Brain microvascular endothelial cell (primary cell): ENCODE measurements around the gene MYO10.

Experiments used
- DNase-seq: peaks from one replicate; pipeline ENCODE4 v3.0.0-alpha.2; 2020
- H3K27ac ChIP-seq: fragments of 250-450 bp; sonication (Bioruptor Pico); 2 replicates; pipeline ENCODE4 v1.5.1; 2020; ENCODE audit warnings: mild to moderate bottlenecking, moderate library complexity
- H3K27me3 ChIP-seq: fragments of 250-450 bp; sonication (Bioruptor Pico); replicated peaks from 2 replicates; pipeline ENCODE4 v1.5.1; 2020; ENCODE audit warnings: mild to moderate bottlenecking
- H3K36me3 ChIP-seq: fragments of 250-450 bp; sonication (Bioruptor Pico); replicated peaks from 2 replicates; pipeline ENCODE4 v1.5.1; 2020; ENCODE audit warnings: mild to moderate bottlenecking
- H3K4me3 ChIP-seq: 2 replicates; pipeline ENCODE4 v1.5.1; 2011; ENCODE audit warnings: low read depth, mild to moderate bottlenecking, control low read depth, low read length, moderate library complexity
- in situ Hi-C: cut with HindIII; loops from 2 replicates; pipeline ENCODE4 v1.10.0; 2017; ENCODE audit warnings: low sequenced_read_pairs, low pct_ligation_motif_present
- TF ChIP-seq, protein P1 (sequence below): IDR thresholded peaks from 2 replicates; pipeline ENCODE4 v1.5.1; 2011; ENCODE audit warnings: low read depth, mild to moderate bottlenecking, moderate library complexity, low read length, control low read depth, inconsistent platforms; ENCODE audit errors: missing control alignments

Gene MYO10

DNA sequence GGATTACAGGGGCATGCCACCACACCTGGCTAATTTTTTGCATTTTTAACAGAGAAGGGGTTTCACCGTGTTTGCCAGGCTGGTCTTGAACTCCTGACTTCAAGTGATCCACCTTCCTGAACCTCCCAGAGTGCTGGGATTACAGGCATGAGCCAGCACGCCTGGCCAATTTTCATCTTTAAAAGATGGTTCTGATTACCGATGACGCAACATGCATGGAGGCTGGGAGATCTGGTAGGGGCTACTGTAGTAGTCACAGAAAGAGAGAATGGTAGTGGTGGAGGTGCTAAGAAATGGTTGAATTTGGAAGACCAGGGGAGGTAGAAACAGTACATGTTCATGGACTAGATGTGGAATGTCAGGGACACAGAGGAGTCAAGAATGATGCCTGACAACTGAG, 296.9 kb downstream of the MYO10 start:
- in situ Hi-C loops = no loop called here
- no peak overlapping the region for H3K4me3 ChIP-seq
- no peaks in the 10 kb centered on the region for H3K36me3 ChIP-seq
- H3K27ac ChIP-seq = no peak overlapping the region
- TF ChIP-seq, protein P1, sequence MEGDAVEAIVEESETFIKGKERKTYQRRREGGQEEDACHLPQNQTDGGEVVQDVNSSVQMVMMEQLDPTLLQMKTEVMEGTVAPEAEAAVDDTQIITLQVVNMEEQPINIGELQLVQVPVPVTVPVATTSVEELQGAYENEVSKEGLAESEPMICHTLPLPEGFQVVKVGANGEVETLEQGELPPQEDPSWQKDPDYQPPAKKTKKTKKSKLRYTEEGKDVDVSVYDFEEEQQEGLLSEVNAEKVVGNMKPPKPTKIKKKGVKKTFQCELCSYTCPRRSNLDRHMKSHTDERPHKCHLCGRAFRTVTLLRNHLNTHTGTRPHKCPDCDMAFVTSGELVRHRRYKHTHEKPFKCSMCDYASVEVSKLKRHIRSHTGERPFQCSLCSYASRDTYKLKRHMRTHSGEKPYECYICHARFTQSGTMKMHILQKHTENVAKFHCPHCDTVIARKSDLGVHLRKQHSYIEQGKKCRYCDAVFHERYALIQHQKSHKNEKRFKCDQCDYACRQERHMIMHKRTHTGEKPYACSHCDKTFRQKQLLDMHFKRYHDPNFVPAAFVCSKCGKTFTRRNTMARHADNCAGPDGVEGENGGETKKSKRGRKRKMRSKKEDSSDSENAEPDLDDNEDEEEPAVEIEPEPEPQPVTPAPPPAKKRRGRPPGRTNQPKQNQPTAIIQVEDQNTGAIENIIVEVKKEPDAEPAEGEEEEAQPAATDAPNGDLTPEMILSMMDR = no peak
- H3K27me3 ChIP-seq = no peaks in the 10 kb centered on the region
- DNase-seq = no peak

DNA sequence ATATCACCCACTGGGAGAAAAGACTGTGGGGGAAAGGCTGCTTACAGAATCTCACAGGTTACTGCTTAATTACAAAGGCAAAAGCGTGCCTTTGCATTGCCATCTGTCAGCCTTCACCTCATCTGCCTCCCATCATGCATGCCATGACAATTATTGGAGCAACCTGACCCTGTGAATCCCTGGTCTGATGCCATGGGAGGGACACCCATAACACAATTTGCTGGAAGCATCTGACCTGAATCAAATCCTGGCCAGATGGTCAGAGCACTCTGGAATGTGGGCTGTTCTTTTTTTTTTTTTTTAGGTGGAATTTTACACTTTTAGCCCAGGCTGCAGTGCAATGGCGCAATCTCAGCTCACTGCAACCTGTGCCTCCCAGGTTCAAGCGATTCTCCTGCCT, 307.7 kb downstream of the MYO10 start:
- TF ChIP-seq, protein P1 = no peak
- no peak overlapping the region for H3K4me3 ChIP-seq
- peaks cover 10% of the 10 kb centered on the region for H3K27me3 ChIP-seq
- no peak overlapping the region for H3K27ac ChIP-seq
- no peaks in the 10 kb centered on the region for H3K36me3 ChIP-seq
- DNase-seq = no peak
- in situ Hi-C loops = no loop called here

DNA sequence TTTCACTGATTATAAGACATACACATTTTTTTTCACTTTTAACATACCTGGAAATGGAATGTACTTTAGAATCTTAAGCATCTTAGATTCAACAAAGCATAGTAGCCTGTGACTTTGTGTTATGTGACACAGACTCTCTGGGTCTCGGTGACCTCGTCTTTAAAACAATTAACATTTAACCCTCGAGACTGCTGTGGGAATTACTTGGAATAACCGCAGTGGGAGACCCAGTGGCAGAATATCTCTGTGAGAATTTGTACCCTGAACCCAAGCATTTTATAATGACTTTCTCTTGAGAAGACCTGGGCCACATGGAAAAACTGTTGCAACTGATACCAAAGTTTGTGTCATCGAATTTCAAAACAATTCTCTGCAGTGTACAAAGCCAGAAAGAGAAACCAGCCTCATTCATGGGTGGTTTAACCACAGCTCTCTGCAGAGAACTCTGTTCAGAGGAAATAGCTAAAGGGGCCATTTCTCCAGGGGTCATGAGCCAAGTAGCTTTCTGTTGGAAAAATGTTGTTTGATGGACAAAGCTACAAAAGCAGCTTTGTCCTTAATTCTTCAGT, 309.3 kb downstream of the MYO10 start:
- Histone ChIP-seq H3K4me3 (no peak overlapping the region), H3K27ac (no peak overlapping the region)
- in situ Hi-C loops = no loop called here

GRCh38 chr5:16625096-16625495, 311.0 kb downstream of the MYO10 start:
- in situ Hi-C loops = no loop called here
- H3K4me3 ChIP-seq = no peak overlapping the region

More for the DNA sequence above, 309.3 kb downstream of the MYO10 start:
- Histone ChIP-seq H3K36me3 (no peaks in the 10 kb centered on the region), H3K27me3 (peaks cover 10% of the 10 kb centered on the region)
- TF ChIP-seq, protein P1 = no peak
- no peak for DNase-seq

DNA sequence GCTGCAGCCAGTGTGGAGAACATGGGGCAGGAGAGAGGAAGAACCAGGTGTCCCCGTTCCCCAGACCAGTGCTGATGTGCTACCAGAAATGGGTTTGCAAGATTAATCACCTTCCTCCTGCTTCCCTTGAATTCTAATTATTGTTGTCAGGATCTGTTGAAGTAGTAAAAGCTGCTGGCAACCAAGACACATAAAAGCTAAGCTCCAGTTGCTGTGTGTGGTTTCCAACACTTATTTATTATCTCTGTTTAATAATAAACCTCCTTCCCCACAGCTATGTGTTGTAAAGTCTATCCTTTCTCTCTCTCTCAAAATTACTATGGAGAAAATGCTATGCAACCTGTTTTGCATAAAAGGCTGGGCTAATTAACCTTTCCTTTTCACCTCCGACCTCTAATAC, 317.0 kb downstream of the MYO10 start:
- H3K36me3 ChIP-seq = no peaks in the 10 kb centered on the region
- TF ChIP-seq, protein P1 = no peak
- H3K27me3 ChIP-seq = peaks cover 29% of the 10 kb centered on the region
- in situ Hi-C loops = no loop called here
- no peak overlapping the region for H3K27ac ChIP-seq
- DNase-seq = no peak
- no peak overlapping the region for H3K4me3 ChIP-seq

More at GRCh38 chr5:16625096-16625495, 311.0 kb downstream of the MYO10 start:
- TF ChIP-seq, protein P1 = no peak
- no peaks in the 10 kb centered on the region for H3K36me3 ChIP-seq
- H3K27me3 ChIP-seq = peaks cover 10% of the 10 kb centered on the region
- H3K27ac ChIP-seq = no peak overlapping the region
- DNase-seq = no peak
